ENCODE measurements around the gene SKI.

GRCh38 chr1:2203671-2204414 is 24.3 kb upstream of the SKI start:
- no peak for TF ChIP-seq EZH2 (IDR thresholded peaks at IDR 0.05; ENCODE audit: insufficient read depth, low read length)
- no peak for TF ChIP-seq CTCF (IDR thresholded peaks at IDR 0.05; ENCODE audit: insufficient read depth, low read depth, low read length)

All from astrocyte (in vitro differentiated cells and primary cell).